ENCODE measurements around the gene DIDO1.

Gene DIDO1

DNA sequence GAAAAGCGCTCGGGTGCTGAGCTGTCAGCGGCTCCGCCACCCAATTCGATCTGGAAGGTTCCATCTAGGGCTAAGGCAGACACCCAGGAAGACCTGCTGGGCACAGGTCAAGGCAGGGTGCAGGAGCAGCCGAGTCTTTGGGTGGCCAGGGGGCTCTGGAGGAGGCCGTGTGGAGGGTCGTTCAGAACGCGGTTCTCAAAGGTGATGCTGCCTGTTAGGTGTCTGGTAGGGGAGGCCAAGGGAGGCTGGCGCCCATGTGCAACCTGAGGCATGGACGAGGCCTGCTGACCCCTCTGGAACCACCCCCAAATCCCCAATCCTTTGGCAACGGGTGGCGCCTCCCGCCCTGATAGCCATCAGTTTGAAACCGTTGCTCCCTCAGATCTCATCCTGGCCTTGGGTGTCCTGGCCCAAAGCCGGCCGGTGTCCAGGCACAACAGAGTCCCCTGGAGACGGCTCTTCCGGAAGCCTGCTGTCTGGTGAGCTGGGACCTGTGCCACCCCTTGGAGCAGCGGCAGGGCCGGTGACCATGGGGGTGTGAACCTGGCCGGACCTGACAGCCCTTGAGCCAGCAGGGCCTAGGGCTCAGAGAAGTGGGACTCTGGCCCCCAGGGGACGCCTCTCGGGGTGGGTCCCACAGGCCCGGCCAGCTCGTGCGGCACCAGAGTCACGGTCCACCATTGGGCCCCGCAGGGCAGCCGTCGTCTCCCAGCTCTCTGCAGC, 36.7 kb upstream of the DIDO1 start:
- DNase-seq (ENCODE audit: low spot score): no peak

DNA sequence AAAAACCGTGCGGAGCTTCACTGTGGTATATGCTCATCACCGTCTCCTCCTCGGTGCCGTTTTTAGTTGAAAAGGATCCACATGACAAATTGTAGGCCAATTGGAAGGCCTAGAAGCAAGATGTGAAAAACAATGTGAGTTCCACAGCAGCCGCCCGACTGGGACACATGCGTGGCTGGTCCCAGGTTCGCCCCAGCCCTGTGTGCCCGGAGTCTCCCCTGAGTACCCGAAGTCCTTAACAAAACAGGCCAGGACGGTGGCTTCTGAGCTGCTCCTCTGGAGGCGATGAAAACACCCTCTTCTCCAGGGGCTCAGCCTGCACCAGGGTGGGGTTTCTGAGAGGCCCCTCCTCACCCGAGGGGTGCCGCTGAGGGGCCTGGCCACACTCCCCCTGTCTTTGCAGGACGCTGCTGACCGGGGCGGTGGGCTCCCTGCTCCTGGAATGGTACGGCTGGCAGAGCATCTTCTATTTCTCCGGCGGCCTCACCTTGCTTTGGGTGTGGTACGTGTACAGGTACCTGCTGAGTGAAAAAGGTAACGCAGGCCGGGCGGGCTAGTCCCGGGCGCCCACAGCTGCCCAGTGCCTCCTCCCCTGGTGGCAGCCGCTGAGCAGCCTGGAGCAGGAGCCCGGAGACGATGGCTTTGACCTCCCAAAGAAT, 36.0 kb upstream of the DIDO1 start:
- no peak for DNase-seq (ENCODE audit: low spot score)

DNA sequence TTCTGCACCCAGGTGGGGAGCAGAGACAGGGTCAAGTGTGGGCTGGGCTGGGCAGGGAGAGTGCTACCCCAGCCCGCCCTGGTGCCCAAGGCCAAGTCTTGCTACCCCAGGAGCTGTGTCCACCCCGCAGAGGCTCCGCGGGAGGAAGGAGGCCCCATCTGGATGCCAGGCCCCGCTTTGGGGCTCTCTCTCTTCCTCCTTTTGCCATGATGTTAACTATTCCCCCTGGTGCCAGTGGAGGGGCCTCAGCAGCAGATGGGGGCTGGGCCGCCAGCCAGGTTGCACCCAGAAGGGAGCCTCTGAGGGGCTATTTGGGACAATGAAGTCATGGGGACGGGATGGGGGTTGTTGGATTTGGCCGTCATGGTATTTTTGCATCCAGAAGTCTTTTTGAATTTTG, 35.5 kb upstream of the DIDO1 start:
- no peak for DNase-seq (ENCODE audit: low spot score)

DNA sequence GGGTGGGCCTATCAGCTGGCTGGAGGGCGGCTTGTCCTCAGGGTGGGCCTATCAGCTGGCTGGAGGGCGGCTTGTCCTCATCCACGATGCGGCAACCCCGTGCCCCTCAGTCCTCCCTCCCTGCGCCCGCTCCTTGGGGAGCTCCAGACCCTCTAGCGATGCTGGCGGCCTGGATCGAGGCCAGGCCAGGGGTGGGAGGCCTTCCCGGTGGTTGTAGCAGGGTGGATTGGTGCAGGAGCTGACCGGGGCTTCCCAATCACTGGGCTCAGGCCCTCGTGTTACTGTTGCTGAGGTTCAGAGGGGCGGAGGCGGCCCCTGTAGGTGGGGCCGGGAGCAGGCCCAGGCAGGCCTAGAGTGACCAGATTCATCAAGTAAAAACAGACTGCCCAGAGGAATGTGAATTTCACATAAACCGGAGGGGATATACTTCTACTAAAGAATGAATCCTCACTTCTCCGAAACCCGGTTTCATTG, 35.0 kb upstream of the DIDO1 start:
- DNase-seq (ENCODE audit: low spot score): peak; percentile 94

GRCh38 chr20:62960446-62961309, 34.4 kb upstream of the DIDO1 start:
- DNase-seq (ENCODE audit: low spot score): peak; percentile 97

DNA sequence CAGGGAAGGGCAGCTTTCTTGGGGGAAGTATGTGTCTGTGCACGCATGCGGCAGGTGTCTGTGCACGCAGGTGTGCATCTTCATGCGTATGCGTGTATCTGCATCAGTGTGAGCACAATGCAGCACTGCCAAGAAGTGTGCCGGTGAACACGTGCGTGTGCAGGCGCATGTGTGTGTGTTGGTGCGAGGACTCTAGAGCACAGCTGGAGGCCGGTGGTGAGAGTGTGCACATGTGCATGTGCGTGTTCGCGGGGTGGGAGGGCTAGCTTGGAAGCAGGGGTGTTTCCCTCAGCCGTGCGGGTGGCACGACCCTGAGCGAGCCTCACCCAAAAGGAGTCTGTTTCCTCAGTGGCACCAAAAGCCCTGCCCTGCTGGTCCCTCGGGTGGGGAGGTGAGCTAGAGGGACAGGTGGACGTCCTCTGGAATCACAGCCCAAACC, 33.7 kb upstream of the DIDO1 start:
- DNase-seq (ENCODE audit: low spot score): no peak

GRCh38 chr20:62959101-62959971, 33.0 kb upstream of the DIDO1 start:
- no peak for DNase-seq (ENCODE audit: low spot score)

GRCh38 chr20:62958388-62959100, 32.2 kb upstream of the DIDO1 start:
- DNase-seq (ENCODE audit: low spot score): no peak

DNA sequence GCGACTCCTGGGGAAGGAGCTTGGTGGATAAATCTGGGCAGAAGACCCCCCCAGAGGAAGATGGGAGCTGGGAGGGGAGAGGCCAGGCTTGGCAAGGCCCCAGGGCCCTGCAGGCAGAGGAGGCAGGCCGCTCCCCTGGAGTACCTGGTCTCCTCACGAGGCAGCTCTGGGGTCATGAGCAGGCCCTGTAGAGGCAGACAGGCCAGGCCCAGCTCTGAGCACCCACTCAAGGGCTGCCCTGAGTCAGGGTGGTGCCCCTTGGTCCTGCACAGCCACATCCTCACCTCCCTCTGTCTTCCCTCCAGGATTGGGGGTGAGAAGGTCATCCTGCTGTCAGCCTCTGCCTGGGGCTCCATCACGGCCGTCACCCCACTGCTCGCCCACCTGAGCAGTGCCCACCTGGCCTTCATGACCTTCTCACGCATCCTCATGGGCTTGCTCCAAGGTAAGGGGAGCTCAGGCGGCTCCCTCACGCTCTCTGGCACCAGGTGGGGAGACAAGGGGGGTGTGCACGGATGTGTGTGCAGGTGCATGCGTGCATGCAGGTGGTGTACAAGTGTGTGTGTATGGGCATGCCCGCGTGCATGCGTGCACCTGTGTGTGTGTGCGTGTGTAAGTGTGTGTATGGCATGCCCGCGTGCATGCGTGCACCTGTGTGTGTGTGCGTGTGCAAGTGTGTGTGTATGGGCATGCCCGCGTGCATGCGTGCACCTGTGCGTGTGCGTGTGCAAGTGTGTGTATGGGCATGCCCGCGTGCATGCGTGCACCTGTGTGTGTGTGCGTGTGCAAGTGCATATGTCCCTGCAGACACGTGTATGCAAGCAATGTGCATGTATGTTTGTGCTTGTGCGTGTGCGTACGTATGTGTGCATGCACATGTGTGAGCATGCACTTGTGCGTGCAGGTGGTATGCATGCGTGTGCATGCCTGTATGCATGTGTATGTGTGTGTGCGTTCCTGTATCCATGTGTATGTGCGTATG, 31.1 kb upstream of the DIDO1 start:
- DNase-seq (ENCODE audit: low spot score): no peak

- no peak for DNase-seq (ENCODE audit: low spot score)
These were observed 30.3 kb upstream of the DIDO1 start for GRCh38 chr20:62956387-62957135.

GRCh38 chr20:62955519-62956386, 29.4 kb upstream of the DIDO1 start:
- DNase-seq (ENCODE audit: low spot score): no peak

GRCh38 chr20:62953839-62954703, 27.8 kb upstream of the DIDO1 start:
- peak; percentile 94 for DNase-seq (ENCODE audit: low spot score)

- no peak for DNase-seq (ENCODE audit: low spot score)
These were observed 26.9 kb upstream of the DIDO1 start for GRCh38 chr20:62952968-62953838.

DNA sequence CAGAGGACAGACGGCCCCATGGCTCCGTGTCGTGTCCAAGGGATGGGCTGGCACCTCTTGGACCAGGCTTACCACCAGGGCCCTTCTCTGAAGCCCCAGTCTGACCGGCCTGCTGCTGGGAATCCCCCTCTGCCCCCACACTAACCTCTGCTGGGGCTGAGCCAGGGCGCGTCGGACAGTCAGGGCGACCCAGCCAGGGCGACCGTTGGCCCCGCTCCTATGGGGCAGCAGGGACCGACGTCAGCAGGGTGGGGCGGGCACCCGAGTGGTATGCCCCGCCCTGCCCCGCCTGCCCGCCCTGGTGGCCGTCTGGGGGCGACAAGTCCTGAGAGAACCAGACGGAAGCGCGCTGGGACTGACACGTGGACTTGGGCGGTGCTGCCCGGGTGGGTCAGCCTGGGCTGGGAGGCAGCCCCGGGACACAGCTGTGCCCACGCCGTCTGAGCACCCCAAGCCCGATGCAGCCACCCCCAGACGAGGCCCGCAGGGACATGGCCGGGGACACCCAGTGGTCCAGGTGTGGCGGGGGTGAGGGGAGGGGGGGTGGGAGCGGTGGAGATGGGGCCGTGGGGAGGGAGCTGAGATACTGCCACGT, 26.2 kb upstream of the DIDO1 start, which contains the start of gene SLC17A9:
TSS of gene SLC17A9 (plus strand) at position 337 of the 595 bp plus-strand sequence. CDS start at position 459, 122 bp downstream.
- no peak for DNase-seq (ENCODE audit: low spot score)

DNA sequence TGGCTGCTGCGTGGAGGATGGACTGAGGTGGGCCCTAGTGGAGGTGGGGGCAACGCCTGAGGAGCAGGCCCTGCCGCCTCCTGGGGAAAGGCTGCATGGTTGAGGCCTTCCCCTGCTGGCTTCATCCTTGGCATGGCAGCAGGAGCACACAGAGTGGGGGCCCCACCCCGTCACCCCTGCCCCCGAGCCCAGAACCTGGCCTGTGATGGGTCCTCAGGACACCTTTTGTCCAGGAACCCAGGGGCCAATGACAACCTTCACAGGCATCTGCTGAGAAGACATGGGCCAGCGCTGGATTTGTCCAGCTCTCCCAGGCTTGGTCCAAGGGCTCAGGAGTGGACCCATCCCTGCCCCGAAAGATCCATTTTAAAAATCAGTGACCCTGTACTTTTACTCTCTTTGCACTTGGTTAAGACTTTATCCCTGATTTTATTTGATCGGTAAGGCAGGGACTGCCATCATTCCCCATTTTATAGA, 25.6 kb upstream of the DIDO1 start:
- DNase-seq (ENCODE audit: low spot score): no peak
